OCI-LY1 (cell line): ENCODE results near the gene DCTN3.

Experiments
- H2AFZ ChIP-seq: fragments of 200-600 bp; sonication (generic), shearing (Covaris generic); 2 replicates; pipeline ENCODE4 v1.6.0; 2014; ENCODE audit warnings: antibody characterized with exemption, mild to moderate bottlenecking, low read length
- H3F3A ChIP-seq: fragments of 200-600 bp; sonication (generic), shearing (Covaris generic); 2 replicates; pipeline ENCODE4 v1.6.0; 2014; ENCODE audit warnings: mild to moderate bottlenecking, antibody characterized with exemption, low read length, moderate library complexity; ENCODE audit not compliant: insufficient read depth
- H3K27ac ChIP-seq: fragments of 200-600 bp; sonication (generic); 2 replicates; pipeline ENCODE4 v1.5.1; 2014; ENCODE audit warnings: low read length, mixed run types, mild to moderate bottlenecking, low read depth; ENCODE audit not compliant: poor library complexity, severe bottlenecking
- H3K27me3 ChIP-seq: fragments of 200-600 bp; sonication (generic); 2 replicates; pipeline ENCODE4 v1.6.0; 2014; ENCODE audit warnings: antibody characterized with exemption, mild to moderate bottlenecking, low read length, moderate library complexity; ENCODE audit not compliant: insufficient read depth
- H3K36me3 ChIP-seq: fragments of 200-600 bp; sonication (generic); 2 replicates; pipeline ENCODE4 v1.6.1; 2014; ENCODE audit warnings: mild to moderate bottlenecking, antibody characterized with exemption, low read length, moderate library complexity, mixed read lengths; ENCODE audit not compliant: insufficient read depth
- H3K4me1 ChIP-seq: fragments of 200-600 bp; sonication (generic); 2 replicates; pipeline ENCODE4 v1.5.1; 2014; ENCODE audit warnings: mild to moderate bottlenecking, low read length, moderate library complexity; ENCODE audit not compliant: insufficient read depth, severe bottlenecking
- H3K4me2 ChIP-seq: fragments of 200-600 bp; sonication (generic), shearing (Covaris generic); 2 replicates; pipeline ENCODE4 v1.6.1; 2014; ENCODE audit warnings: low read length
- H3K4me3 ChIP-seq: fragments of 200-600 bp; sonication (generic); 2 replicates; pipeline ENCODE4 v1.5.1; 2014; ENCODE audit warnings: low read length, low read depth, mild to moderate bottlenecking, mixed read lengths; ENCODE audit not compliant: poor library complexity, severe bottlenecking
- H3K79me2 ChIP-seq: fragments of 200-600 bp; shearing (Covaris generic); 2 replicates; pipeline ENCODE4 v1.6.1; 2016; ENCODE audit warnings: mixed run types, low read length, mixed read lengths; ENCODE audit not compliant: insufficient read depth
- H3K9ac ChIP-seq: fragments of 200-600 bp; sonication (generic), shearing (Covaris generic); 2 replicates; pipeline ENCODE4 v1.6.1; 2014; ENCODE audit warnings: mild to moderate bottlenecking, low read length, mixed read lengths
- H3K9me2 ChIP-seq: fragments of 200-600 bp; sonication (generic), shearing (Covaris generic); 2 replicates; pipeline ENCODE4 v1.6.1; 2014; ENCODE audit warnings: low read depth, mild to moderate bottlenecking, low read length, mixed read lengths
- H3K9me3 ChIP-seq: fragments of 200-600 bp; shearing (Covaris generic); 2 replicates; pipeline ENCODE4 v1.6.1; 2014; ENCODE audit warnings: low read length, mixed read lengths
- H4K20me1 ChIP-seq: fragments of 200-600 bp; sonication (generic), shearing (Covaris generic); 2 replicates; pipeline ENCODE4 v1.6.0; 2016; ENCODE audit warnings: mild to moderate bottlenecking, low read length; ENCODE audit not compliant: insufficient read depth
- CTCF ChIP-seq: fragments of 200-600 bp; sonication (generic), shearing (Covaris generic); IDR thresholded peaks from 2 replicates; pipeline ENCODE4 v1.5.1; 2017; ENCODE audit warnings: mild to moderate bottlenecking, antibody characterized with exemption, low read length, moderate library complexity, mixed read lengths
- EZH2 ChIP-seq: fragments of 200-600 bp; sonication (generic), shearing (Covaris generic); IDR thresholded peaks from 2 replicates; pipeline ENCODE4 v1.8.0; 2017; ENCODE audit warnings: borderline replicate concordance, mixed run types, mild to moderate bottlenecking, antibody characterized with exemption, low read length, moderate library complexity, mixed read lengths

The DCTN3 gene

GRCh38 chr9:34606905-34607304 lies 13.4 kb downstream of the DCTN3 start:
- no peaks in the 10 kb centered on the region for H4K20me1 ChIP-seq
- H3K9ac ChIP-seq: no peak overlapping the region
- H3F3A ChIP-seq: no peaks in the 10 kb centered on the region
- TF ChIP-seq EZH2 (no peak), CTCF (no peak)
- no peak overlapping the region for H3K27ac ChIP-seq
- H3K9me2 ChIP-seq: no peaks in the 10 kb centered on the region
- no peak overlapping the region for H3K4me2 ChIP-seq
- H3K79me2 ChIP-seq: no peaks in the 10 kb centered on the region
- H3K36me3 ChIP-seq: peaks cover 13% of the 10 kb centered on the region
- no peak overlapping the region for H3K4me3 ChIP-seq
- H3K27me3 ChIP-seq: no peaks in the 10 kb centered on the region
- H3K9me3 ChIP-seq: no peaks in the 10 kb centered on the region
- peaks cover 13% of the 10 kb centered on the region for H3K4me1 ChIP-seq
- no peak overlapping the region for H2AFZ ChIP-seq

- H3K27ac ChIP-seq: no peak overlapping the region
- no peaks in the 10 kb centered on the region for H3K9me2 ChIP-seq
- H3K36me3 ChIP-seq: peaks cover 13% of the 10 kb centered on the region
- H3F3A ChIP-seq: no peaks in the 10 kb centered on the region
- no peaks in the 10 kb centered on the region for H3K79me2 ChIP-seq
- no peaks in the 10 kb centered on the region for H3K27me3 ChIP-seq
- no peak overlapping the region for H3K9ac ChIP-seq
- peaks cover 10% of the 10 kb centered on the region for H3K4me1 ChIP-seq
- H2AFZ ChIP-seq: no peak overlapping the region
- no peaks in the 10 kb centered on the region for H4K20me1 ChIP-seq
- TF ChIP-seq EZH2: no peak
- no peak for TF ChIP-seq CTCF
- no peaks in the 10 kb centered on the region for H3K9me3 ChIP-seq
- no peak overlapping the region for H3K4me3 ChIP-seq
- H3K4me2 ChIP-seq: no peak overlapping the region
These were observed 14.1 kb downstream of the DCTN3 start for GRCh38 chr9:34606190-34606589.

GRCh38 chr9:34603610-34604231 lies 16.6 kb downstream of the DCTN3 start:
- no peaks in the 10 kb centered on the region for H3K9me2 ChIP-seq
- no peak overlapping the region for H3K4me2 ChIP-seq
- H3K4me1 ChIP-seq: no peaks in the 10 kb centered on the region
- TF ChIP-seq CTCF (peak; percentile 93), EZH2 (no peak)
- no peak overlapping the region for H3K9ac ChIP-seq
- no peaks in the 10 kb centered on the region for H3K27me3 ChIP-seq
- H3K4me3 ChIP-seq: no peak overlapping the region
- no peaks in the 10 kb centered on the region for H3K36me3 ChIP-seq
- no peaks in the 10 kb centered on the region for H4K20me1 ChIP-seq
- no peak overlapping the region for H3K27ac ChIP-seq
- H3F3A ChIP-seq: no peaks in the 10 kb centered on the region
- no peaks in the 10 kb centered on the region for H3K79me2 ChIP-seq
- H2AFZ ChIP-seq: no peak overlapping the region
- H3K9me3 ChIP-seq: no peaks in the 10 kb centered on the region
